Activated T-helper 1 cell treated with Interleukin-2 at 50 U/mL for 16 hours (primary cell): ENCODE measurements around the gene ATG7.

Experiments used
- DNase-seq: peaks from one replicate; pipeline ENCODE4 v3.0.0-alpha.2; 2020; ENCODE audit warnings: low read depth

Gene ATG7

GRCh38 chr3:11536936-11537612 is 264.9 kb downstream of the ATG7 start:
- no peak for DNase-seq

- DNase-seq = no peak
Observed at GRCh38 chr3:11538581-11538980, 266.4 kb downstream of the ATG7 start.

- no peak for DNase-seq
Observed at GRCh38 chr3:11539218-11539617, 267.0 kb downstream of the ATG7 start.

DNA sequence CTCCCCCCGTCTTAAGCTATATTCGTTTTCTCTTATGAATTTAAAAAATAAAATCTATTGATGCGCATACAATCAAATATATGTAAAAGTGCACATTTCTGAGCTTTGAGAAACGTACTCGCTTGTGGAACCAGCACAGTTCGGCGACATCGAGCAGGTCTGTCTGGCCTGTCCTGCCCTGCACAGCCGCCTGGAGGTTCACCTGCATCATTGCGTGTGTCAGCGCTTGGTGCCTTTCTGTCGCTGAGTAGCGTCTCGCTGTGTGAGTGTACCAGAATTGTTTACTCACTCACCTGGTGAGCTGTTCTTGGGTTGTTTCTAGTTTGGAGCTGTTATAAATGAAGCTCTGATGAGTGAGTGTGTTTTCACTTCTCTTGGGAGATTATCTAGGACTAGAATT is 267.5 kb downstream of the ATG7 start:
- DNase-seq = no peak

- no peak for DNase-seq
Observed at GRCh38 chr3:11541321-11542303, 269.4 kb downstream of the ATG7 start.

- DNase-seq = no peak
Observed at GRCh38 chr3:11542551-11542950, 270.4 kb downstream of the ATG7 start.

- no peak for DNase-seq
Observed at GRCh38 chr3:11543141-11543947, 271.1 kb downstream of the ATG7 start.

- no peak for DNase-seq
Observed at GRCh38 chr3:11543948-11544387, 271.8 kb downstream of the ATG7 start.

GRCh38 chr3:11544412-11545181 is 272.4 kb downstream of the ATG7 start:
- DNase-seq = no peak

DNA sequence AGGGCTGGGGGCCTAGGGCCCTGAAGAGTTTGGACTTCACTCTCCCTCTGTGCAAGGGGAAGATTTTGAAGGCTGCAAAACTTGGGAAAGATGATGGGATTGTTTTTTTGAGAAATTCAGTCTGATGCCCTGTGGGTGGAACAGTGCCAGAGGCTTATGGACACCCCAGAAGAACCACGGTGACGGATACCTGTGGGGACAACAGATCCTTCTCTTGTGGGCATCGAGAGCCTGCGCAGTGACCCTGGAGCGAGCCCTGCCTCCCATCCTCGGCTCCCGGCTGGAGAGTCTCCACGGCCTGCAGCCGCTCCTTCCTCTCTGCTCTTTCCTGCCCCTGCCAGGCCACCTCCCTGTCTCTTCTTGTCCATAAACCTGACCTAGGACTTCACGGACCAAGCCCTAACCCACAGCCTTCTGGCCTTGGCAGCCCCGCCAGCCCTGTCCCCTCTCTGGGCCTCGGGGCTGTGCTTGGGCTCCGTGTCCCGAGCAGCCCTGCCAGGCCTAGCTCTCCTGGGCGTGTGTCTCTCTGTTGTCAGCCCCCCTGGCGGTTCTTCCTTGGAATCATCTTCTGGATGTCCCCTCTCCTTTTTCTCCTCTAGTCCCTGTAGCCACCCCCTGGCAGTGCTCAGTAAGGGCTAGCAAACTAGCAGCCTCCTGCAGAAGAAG is 273.1 kb downstream of the ATG7 start:
- no peak for DNase-seq

DNA sequence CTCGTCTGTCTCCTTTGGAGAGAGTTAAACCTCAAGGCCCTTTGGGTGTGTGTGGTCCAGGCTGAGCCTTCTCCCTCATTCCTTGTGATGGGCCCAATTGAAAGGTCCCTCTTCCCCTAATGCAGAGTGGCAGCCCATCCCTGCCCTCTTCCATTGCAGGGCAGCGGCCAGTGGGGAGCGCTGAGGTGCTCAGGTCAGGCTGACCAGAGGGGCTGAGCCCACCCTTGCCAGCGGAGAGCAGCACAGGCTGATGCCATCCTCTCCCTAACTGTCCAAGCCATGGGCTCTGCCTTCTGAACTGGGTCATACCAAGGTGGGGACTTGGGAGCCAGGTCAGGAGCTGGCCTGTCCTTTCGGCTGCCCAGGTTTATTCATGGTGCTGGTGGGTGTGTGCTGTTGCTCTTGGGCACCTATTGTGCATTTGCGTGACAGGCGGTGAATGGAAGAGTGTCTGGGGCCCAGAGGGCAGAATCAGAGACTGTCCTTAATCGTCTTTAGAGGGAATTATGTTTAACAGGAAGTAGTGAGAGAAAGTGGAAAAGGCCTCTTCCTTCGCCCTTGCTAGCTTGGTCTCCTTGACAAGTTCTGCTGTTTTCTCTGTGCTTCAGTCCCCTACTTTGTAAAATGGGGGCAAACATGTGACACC is 274.6 kb downstream of the ATG7 start:
- DNase-seq = no peak

DNA sequence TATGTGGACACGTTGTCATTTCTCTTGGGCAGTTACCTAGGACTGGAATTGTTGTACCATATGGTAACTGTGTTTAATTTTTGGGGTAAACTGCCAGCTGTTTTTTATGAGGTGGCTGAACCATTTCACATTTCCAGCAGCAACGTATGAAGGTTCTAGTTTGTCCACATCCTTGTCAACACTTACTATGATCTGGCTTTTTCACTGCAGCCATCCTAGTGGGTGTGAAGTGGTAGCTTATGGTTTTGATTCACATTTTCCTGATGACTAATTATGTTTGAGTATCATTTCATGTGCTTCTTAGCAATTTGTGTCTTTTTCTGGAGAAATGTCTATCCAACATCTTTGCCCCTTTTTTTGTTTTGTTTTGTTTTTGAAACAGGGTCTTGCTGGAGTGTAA is 275.3 kb downstream of the ATG7 start:
- no peak for DNase-seq

DNA sequence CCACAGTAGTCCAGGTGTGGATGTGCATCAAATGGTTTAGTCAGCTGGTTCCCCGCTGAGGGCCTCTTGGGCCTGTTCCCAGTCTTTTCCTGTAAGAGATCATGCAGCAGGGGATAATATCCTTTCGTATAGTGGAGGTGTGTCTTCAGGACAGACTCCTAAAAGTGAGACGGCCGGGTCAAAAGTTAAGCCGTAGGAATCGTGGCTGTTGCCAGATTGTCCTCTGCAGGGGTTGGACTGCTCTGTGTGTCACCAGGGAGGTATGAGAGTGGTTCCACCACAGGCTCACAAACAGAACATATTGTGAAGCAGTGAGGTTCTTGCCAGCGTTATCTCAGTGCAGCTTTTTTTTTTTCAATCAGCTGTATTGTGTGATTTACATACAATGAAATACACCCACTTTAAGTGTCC is 276.5 kb downstream of the ATG7 start:
- no peak for DNase-seq

DNA sequence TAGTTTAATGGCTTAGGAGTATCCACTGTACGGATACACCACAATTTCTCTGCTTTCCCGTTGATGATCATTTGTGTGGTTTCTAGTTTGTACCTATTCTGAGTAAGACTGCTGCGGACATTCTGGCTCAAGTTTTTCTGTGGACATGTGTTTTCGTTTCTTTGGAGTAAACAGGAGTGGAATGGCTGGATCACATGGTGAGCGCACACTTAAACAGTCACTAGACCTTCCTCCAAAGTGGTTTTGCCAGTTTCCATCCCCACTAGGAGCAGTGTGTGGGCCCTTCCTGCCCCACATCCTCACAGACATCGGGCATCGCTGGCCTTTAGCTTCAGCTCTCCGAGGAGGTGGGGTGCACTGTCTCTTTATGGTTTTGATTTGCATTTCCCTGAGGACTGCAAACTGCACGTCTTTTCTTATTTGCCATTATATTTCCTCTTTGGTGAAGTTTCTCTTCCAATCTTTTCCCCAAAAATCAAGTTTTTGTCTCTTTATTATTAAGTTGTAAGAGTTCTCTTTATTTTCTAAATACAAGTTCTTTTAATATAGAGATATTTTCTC is 277.5 kb downstream of the ATG7 start:
- no peak for DNase-seq

DNA sequence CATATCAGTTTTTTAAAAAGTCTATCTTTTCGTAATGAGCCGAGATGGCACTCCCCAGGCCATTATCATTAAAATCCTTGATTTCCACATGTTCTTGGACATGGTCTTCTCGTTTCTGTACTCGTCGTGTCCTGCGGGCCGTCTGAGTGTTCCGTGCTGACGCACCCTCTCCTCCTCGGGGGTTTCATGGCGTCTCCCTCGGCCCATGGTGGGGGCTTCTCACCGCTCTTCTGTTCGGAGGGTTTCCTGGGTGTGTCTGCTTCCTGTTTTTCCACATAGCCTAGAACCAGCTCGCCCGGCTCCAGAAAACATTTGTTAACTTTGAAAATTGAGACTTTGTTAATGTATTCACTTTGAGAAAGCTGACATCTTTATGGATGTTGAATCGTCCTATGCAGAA is 278.8 kb downstream of the ATG7 start:
- no peak for DNase-seq

DNA sequence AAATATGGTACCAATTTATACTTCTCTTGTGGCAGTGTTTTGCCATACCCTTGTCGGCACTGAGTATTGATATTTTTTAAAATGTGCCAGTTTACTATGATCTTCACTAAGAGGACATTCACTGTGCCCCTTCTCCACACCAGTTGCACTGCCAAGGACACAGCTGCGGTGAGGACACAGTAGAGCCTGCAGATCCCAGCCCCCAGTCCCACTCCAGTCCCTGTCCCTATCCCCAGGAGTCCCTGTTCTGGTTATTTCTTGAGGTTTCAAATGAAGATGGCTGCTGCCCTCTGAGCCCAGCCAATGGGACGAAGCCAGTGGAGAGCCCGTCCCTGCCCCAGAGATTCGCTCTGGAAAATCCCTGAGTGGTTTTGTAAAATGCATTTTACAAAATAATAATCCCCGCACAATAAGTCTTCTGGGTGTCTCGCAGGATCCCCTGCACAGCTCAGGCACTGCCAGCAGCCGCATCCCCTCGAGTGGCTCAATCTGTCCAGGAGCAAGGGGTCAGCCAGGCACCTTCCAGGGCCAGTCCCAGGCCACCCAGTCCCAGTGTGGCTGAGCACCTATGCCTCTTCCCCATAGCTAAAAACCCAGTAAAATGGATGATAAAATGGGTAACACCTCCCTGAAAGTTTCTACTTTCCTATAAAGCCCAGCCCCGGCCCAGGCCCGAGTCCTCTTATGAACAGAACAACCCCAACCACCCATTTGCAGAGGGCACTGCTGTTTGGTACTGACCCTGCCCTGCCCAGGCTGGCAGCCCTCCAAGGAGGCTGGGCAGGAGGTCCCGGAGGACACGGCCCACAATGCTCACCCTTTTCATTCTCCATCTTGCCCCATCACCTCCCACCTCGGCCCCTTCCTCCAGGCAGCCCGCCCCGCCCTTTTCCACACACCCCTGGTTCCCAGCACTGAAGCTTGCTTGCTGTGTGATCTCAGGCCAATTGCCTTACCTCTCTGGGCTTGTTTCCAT is 280.4 kb downstream of the ATG7 start:
- DNase-seq = no peak

DNA sequence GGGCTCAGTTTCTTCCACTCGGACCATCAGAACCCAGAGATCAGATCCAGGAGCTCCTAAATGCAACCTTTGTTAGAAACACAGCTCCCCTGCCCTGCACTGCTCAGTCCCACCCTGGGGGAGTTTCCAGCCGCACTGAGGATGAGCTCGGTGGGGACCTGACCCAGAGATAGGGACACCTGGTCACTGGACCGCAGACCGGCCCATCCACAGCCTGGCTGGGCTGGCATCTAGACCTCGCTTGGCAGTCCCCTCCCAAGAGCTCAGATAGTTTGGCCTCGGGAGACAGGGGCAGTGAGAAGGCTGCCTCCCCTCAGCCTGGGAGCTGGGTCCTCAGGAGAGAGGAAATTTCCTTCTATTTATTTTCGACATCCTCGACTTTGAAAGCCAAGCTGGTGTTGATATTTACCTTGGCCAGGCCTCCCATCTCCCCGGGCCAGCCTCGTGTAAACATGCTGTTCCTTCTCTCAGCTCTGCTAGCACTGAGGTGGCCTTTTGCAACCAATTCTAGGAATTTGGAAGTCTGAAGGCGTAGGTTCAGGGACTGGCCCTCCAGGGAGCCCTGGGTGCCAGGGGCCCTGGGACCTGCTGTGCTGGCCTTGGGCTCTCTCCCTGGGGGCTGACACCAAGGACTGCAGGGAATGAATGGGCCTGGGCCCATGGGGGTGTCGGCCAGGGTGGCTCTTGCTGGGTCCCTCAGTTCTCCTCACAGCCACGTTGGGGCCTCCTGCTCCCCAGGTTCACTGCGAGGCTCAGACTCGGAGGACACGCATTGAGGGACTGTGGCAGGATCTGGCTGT is 281.4 kb downstream of the ATG7 start:
- DNase-seq = no peak

DNA sequence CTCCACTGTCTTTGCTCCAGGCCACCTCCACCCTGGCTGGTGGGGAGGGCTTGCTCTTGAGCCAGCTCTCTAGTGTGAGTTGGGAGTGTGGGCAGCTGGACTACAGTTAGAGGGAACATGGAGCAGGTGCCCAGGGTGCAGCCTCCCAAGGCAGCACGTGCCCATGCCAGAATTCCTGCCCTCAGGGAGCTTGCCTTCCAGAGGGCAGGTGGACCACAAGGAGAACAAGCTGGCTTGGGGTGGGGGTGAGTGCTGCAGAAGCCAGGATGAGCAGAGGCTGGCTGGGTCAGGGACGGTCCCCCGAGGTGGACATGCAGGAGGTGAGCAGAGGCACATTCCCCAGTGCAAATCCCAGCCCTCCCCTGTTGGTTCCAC is 282.0 kb downstream of the ATG7 start:
- no peak for DNase-seq
